HS-5 (cell line): ENCODE results near the gene NSUN5.
"Not testable (repeated sequence)": the region's sequence is repeated elsewhere in the genome, so short reads cannot be mapped to it uniquely, and the experiment has no call there.

Experiments
- DNase-seq: peaks from one replicate; pipeline ENCODE4 v3.0.0-alpha.2; 2012; ENCODE audit warnings: low read depth

Gene NSUN5

DNA sequence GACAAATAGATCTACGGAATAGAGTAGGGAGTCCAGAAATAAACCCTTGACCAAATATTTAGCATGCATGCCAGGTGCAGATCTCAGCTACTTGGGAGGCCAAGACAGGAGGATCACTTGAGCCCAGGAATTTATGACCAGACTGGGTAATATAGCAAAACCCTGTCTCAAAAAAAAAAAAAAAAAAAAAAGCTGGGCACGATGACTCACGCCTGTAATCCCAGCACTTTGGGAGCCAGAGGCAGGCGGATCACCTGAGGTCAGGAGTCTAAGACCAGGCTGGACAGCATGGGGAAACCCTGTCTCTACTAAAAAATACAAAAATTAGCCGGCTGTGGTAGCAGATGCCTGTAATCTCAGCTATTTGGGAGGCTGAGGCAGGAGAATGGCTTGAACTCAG lies 31.4 kb downstream of the NSUN5 start:
- DNase-seq: not testable (repeated sequence)

DNA sequence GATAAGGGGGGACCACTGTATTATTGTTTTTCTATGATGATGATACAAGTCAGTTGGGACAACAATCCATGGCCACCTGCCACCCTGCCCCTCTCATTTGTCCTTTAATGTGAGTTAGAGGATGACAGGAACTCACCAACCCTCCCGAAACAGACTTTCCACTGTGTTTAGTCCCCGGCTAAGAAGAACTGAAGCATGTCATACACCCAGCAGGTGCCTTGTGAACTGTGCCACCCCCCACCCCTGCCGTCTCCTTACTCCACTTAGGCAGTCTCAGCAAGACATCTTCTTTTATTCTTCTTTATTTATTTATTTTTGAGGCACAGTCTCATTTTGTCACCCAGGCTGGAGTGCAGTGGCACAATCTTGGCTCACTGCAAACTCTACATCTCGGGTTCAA lies 40.8 kb downstream of the NSUN5 start:
- DNase-seq: not testable (repeated sequence)

- not testable (repeated sequence) for DNase-seq
Measured at GRCh38 chr7:73266719-73267368, 41.8 kb downstream of the NSUN5 start.

- DNase-seq: not testable (repeated sequence)
Measured at GRCh38 chr7:73262416-73262815, 46.2 kb downstream of the NSUN5 start.
